B cell (primary cell): ENCODE results near the gene PLCD1. TPM values are rescaled to one million over a fixed set of nuclear protein-coding genes. Genes with fewer than 3 reads are reported as not detected.
A peak's percentile ranks its signal among the peaks of the same experiment; 100 is the strongest.

Experiments used
- ATAC-seq: fragments of 200-7000 bp; cut with Tn5 transposase; one replicate; pipeline ENCODE4 v1.10.0; 2021; ENCODE audit warnings: low read depth, mild to moderate bottlenecking, moderate number of reproducible peaks, moderate library complexity
- CTCF ChIA-PET: fragments of 350-600 bp; sonication (Branson Sonifier 250); formaldehyde crosslinking; loops from one replicate; lab custom pipeline; 2021; ENCODE audit warnings: antibody characterized with exemption, inconsistent platforms; lab: Charles Lee
- POLR2A ChIA-PET: fragments of 350-600 bp; sonication (Branson Sonifier 250); formaldehyde crosslinking; loops from one replicate; lab custom pipeline; 2021; ENCODE audit warnings: antibody characterized with exemption; lab: Charles Lee
- DNase-seq: peaks from one replicate; pipeline ENCODE4 v3.0.0; 2013
- H2AFZ ChIP-seq: 2 replicates; pipeline ENCODE4 v1.6.1; 2012; ENCODE audit warnings: mild to moderate bottlenecking, low read depth, low read length; ENCODE audit not compliant: insufficient read depth, poor library complexity, severe bottlenecking
- H3K27ac ChIP-seq, 2 donors: 1 replicate in 1 of 2; 2 replicates in 1 of 2; pipeline ENCODE4 v1.5.1; 2012 to 2013; ENCODE audit warnings: low read length in 2 of 2, mild to moderate bottlenecking in 2 of 2, moderate library complexity in 1 of 2
- H3K27me3 ChIP-seq, 4 experiments: fragments of 200-600 bp in 1 of 4; sonication (generic) in 1 of 4; replicated peaks in 1 of 4; 1 replicate in 2 of 4; 2 replicates in 2 of 4; pipeline versions ENCODE4 v1.6.1 to v1.7.0; 2013 to 2016; ENCODE audit warnings: low read length in 3 of 4, mild to moderate bottlenecking in 2 of 4, mixed read lengths in 1 of 4, moderate library complexity in 1 of 4; ENCODE audit not compliant: insufficient read depth in 4 of 4, control insufficient read depth in 3 of 4; ENCODE audit errors: control extremely low read depth in 1 of 4
- H3K36me3 ChIP-seq, 2 experiments: replicated peaks in 1 of 2; 1 replicate in 1 of 2; 2 replicates in 1 of 2; pipeline versions ENCODE4 v1.6.1 to v1.7.1; 2013; ENCODE audit warnings: low read length in 1 of 2; ENCODE audit not compliant: insufficient read depth in 2 of 2, control insufficient read depth in 1 of 2; ENCODE audit errors: control extremely low read depth in 1 of 2, extremely low read depth in 1 of 2
- H3K4me1 ChIP-seq, 2 donors: fragments of 200-600 bp in 1 of 2; sonication (generic) in 1 of 2; 1 replicate in 1 of 2; 2 replicates in 1 of 2; pipeline versions ENCODE4 v1.5.1 to v1.6.1; 2013 to 2017; ENCODE audit warnings: low read length in 2 of 2; ENCODE audit not compliant: control insufficient read depth in 2 of 2, insufficient read depth in 2 of 2
- H3K4me2 ChIP-seq: replicated peaks from 2 replicates; pipeline ENCODE3; 2012; ENCODE audit warnings: mild to moderate bottlenecking, low read depth, low read length; ENCODE audit not compliant: poor library complexity, severe bottlenecking
- H3K4me3 ChIP-seq, 5 experiments: fragments of 200-600 bp in 1 of 5; sonication (generic) in 1 of 5; 1 replicate in 3 of 5; 2 replicates in 2 of 5; pipeline versions ENCODE4 v1.5.1 to v1.7.0; 2011 to 2016; ENCODE audit warnings: low read length in 4 of 5, mild to moderate bottlenecking in 4 of 5, low read depth in 2 of 5, control low read depth in 1 of 5, moderate library complexity in 1 of 5; ENCODE audit not compliant: insufficient read depth in 1 of 5; ENCODE audit errors: control extremely low read depth in 1 of 5, extremely low read depth in 1 of 5
- H3K79me2 ChIP-seq: fragments of 200-600 bp; sonication (generic); one replicate; pipeline ENCODE4 v1.6.0; 2016; ENCODE audit warnings: low read length; ENCODE audit not compliant: control insufficient read depth, insufficient read depth
- H3K9ac ChIP-seq: fragments of 200-600 bp; sonication (generic); 2 replicates; pipeline ENCODE4 v1.6.1; 2017; ENCODE audit warnings: mild to moderate bottlenecking, low read length, moderate library complexity
- H3K9me3 ChIP-seq, 3 donors: one replicate each; pipeline versions ENCODE4 v1.6.1 to v1.7.1; 2013; ENCODE audit warnings: low read length in 2 of 3; ENCODE audit not compliant: control insufficient read depth in 2 of 3, insufficient read depth in 1 of 3; ENCODE audit errors: control extremely low read depth in 1 of 3
- H4K20me1 ChIP-seq: 2 replicates; pipeline ENCODE4 v1.6.0; 2012; ENCODE audit warnings: mild to moderate bottlenecking, low read length; ENCODE audit not compliant: insufficient read depth, control insufficient read depth, poor library complexity, severe bottlenecking
- H3K27ac Mint-ChIP-seq: one replicate; pipeline ENCODE4 v1.8.0; 2021; ENCODE audit warnings: mixed read lengths
- H3K27me3 Mint-ChIP-seq: one replicate; pipeline ENCODE4 v1.8.0; 2021; ENCODE audit warnings: mixed read lengths
- H3K4me1 Mint-ChIP-seq: one replicate; pipeline ENCODE4 v1.8.0; 2021; ENCODE audit warnings: mixed read lengths
- H3K4me3 Mint-ChIP-seq: one replicate; pipeline ENCODE4 v1.8.0; 2021; ENCODE audit warnings: mixed read lengths
- H3K9me3 Mint-ChIP-seq: one replicate; pipeline ENCODE4 v1.8.0; 2022; ENCODE audit warnings: mixed read lengths; ENCODE audit not compliant: insufficient read depth
- CTCF ChIP-seq: fragments of 200-600 bp; IDR thresholded peaks from one replicate; pipeline ENCODE4 v1.8.0; 2022; ENCODE audit warnings: antibody characterized with exemption, mild to moderate bottlenecking
- EZH2 ChIP-seq: IDR thresholded peaks from 2 replicates; pipeline ENCODE4 v1.6.1; 2012; ENCODE audit warnings: borderline replicate concordance, low read depth, mild to moderate bottlenecking, moderate library complexity, low read length; ENCODE audit not compliant: insufficient read depth, poor library complexity, severe bottlenecking
- WGBS: methylation state at CpG from one replicate; pipeline ENCODE4 v1.1.5; 2013; ENCODE audit warnings: missing lambda C conversion rate; ENCODE audit not compliant: insufficient coverage; 5-methylcytosine and 5-hydroxymethylcytosine counted together
- intact Hi-C: fragments of 100-400 bp; cut with micrococcal nuclease; formaldehyde crosslinking; loops from one replicate; pipeline ENCODE4 v1.10.0; 2022
- polyA plus RNA-seq: library from polyadenylated mRNA; depleted of rRNA; stranded (reverse); fragments of >200 nt; gene quantifications from 2 replicates; pipeline ENCODE4 v1.2.3, GENCODE V29; 2012
- total RNA-seq, 2 donors: library from RNA; stranded (reverse); fragments of 120-200 nt in 1 of 2; gene quantifications; 1 replicate in 1 of 2; 2 replicates in 1 of 2; pipeline versions ENCODE4 v1.2.3 to v1.2.4, GENCODE V29; 2013 to 2022

Gene PLCD1
- total and polyA plus RNA-seq, 2 donors (not counting 1 experiment from before 2014, with no cell fraction given), result 5.8 to 10.1 TPM

GRCh38 chr3:38009807-38010591 lies 19.4 kb downstream of the PLCD1 start:
- Histone ChIP-seq H3K4me3 (no peak overlapping the region), H3K36me3 (peaks cover 0 to 11% of the 10 kb centered on the region in 2 experiments), H3K79me2 (no peaks in the 10 kb centered on the region), H3K4me1 (no peaks in the 10 kb centered on the region), H3K9ac (no peak overlapping the region), H3K9me3 (no peaks in the 10 kb centered on the region), H3K4me2 (no peak overlapping the region), H3K27ac (no peak overlapping the region), H3K27me3 (no peaks in the 10 kb centered on the region), H2AFZ (no peak overlapping the region), H4K20me1 (no peaks in the 10 kb centered on the region)
- Mint-ChIP-seq H3K27ac (no peak overlapping the region), H3K4me1 (no peaks in the 10 kb centered on the region), H3K27me3 (no peaks in the 10 kb centered on the region), H3K4me3 (peak overlapping the region; percentile 34), H3K9me3 (peaks cover 1% of the 10 kb centered on the region)
- no peak for ATAC-seq
- no peak for DNase-seq
- intact Hi-C loops, result no loop called here
- POLR2A ChIA-PET, result no interaction called here
- CTCF ChIA-PET, result no interaction called here
- TF ChIP-seq CTCF, result no peak
- no peak for TF ChIP-seq EZH2
- 93% methylated on average over 23 of the region's 27 CpGs for WGBS

GRCh38 chr3:38008971-38009580 lies 20.4 kb downstream of the PLCD1 start:
- Histone ChIP-seq H3K36me3 (peaks cover 0 to 11% of the 10 kb centered on the region in 2 experiments), H2AFZ (no peak overlapping the region), H3K4me2 (no peak overlapping the region), H3K4me3 (no peak overlapping the region), H3K9me3 (no peaks in the 10 kb centered on the region), H4K20me1 (no peaks in the 10 kb centered on the region), H3K27me3 (no peaks in the 10 kb centered on the region), H3K79me2 (no peaks in the 10 kb centered on the region), H3K9ac (no peak overlapping the region), H3K4me1 (no peaks in the 10 kb centered on the region), H3K27ac (no peak overlapping the region)
- intact Hi-C loops, result no loop called here
- ChIA-PET CTCF (no interaction called here), POLR2A (no interaction called here)
- WGBS, result 95% methylated on average over 11 of the region's 16 CpGs
- TF ChIP-seq EZH2, result no peak
- no peak for TF ChIP-seq CTCF
- H3K4me1 Mint-ChIP-seq, result peaks cover 8% of the 10 kb centered on the region
- no peak for DNase-seq
- ATAC-seq, result no peak
- H3K27ac Mint-ChIP-seq, result no peak overlapping the region
- H3K4me3 Mint-ChIP-seq, result no peak overlapping the region
- H3K27me3 Mint-ChIP-seq, result no peaks in the 10 kb centered on the region
- H3K9me3 Mint-ChIP-seq, result no peaks in the 10 kb centered on the region
